ENCODE results near the gene VTN. TPM values are rescaled to one million over a fixed set of nuclear protein-coding genes. Genes with fewer than 3 reads are reported as not detected.

The VTN gene
- total and polyA plus RNA-seq, 7 experiments from 2014 or later = 0.08 to 0.65 (median 0.19) TPM; not detected in 4

- ChIA-PET POLR2A (no interaction called here), CTCF (no interaction called here)
- no peaks in the 10 kb centered on the region for H3K27me3 Mint-ChIP-seq
- H3K4me1 Mint-ChIP-seq = peaks cover 0 to 4% (median 3%) of the 10 kb centered on the region in 7 donors
- intact Hi-C loops (cut with micrococcal nuclease) = no loop called here
- no peak for ATAC-seq
- no peak overlapping the region for H3K27ac Mint-ChIP-seq
- H3K4me3 ChIP-seq (ENCODE audit: low read length) = no peak overlapping the region
- H3K27me3 ChIP-seq (ENCODE audit: control insufficient read depth in 2 of 2, insufficient read depth in 2 of 2, low read length in 2 of 2) = no peaks in the 10 kb centered on the region
- no peaks in the 10 kb centered on the region for H3K9me3 ChIP-seq (ENCODE audit: control insufficient read depth in 2 of 3, low read length in 3 of 3)
- peaks cover 4 to 81% (median 4%) of the 10 kb centered on the region in 3 experiments for H3K36me3 ChIP-seq (ENCODE audit: control insufficient read depth in 2 of 3, insufficient read depth in 3 of 3, low read length in 3 of 3)
- no peaks in the 10 kb centered on the region for H3K4me1 ChIP-seq (ENCODE audit: control insufficient read depth in 2 of 2, insufficient read depth in 2 of 2, low read length in 2 of 2)
- no peak for DNase-seq
- no peak overlapping the region for H3K4me3 Mint-ChIP-seq
- H3K9me3 Mint-ChIP-seq = peaks cover 0 to 1% (median 0%) of the 10 kb centered on the region in 11 donors
- peaks cover 12 to 39% (median 27%) of the 10 kb centered on the region in 5 donors for H3K36me3 Mint-ChIP-seq
- no peak overlapping the region for H3K27ac ChIP-seq (ENCODE audit: low read depth, low read length)
Observed at GRCh38 chr17:28392491-28392890, 22.4 kb upstream of the VTN start.

GRCh38 chr17:28391401-28391800 lies 21.3 kb upstream of the VTN start:
- H3K36me3 ChIP-seq (ENCODE audit: control insufficient read depth in 2 of 3, insufficient read depth in 3 of 3, low read length in 3 of 3) = peaks cover 4 to 71% (median 4%) of the 10 kb centered on the region in 3 experiments
- CTCF ChIA-PET = interaction anchor here (0.7 kb wide), 1 partner anchor 10 kb away, joined by 3 read pairs; no protein-coding TSS in a partner anchor

GRCh38 chr17:28390984-28391383 lies 20.9 kb upstream of the VTN start:
- Mint-ChIP-seq H3K4me1 (peaks cover 0 to 11% (median 5%) of the 10 kb centered on the region in 7 donors), H3K4me3 (no peak overlapping the region), H3K36me3 (peaks cover 12 to 41% (median 28%) of the 10 kb centered on the region in 5 donors), H3K27me3 (no peaks in the 10 kb centered on the region), H3K9me3 (no peaks in the 10 kb centered on the region), H3K27ac (peak overlapping the region in 1 of 9 donors; percentile 8)
- ChIA-PET POLR2A (interaction anchor here (0.8 kb wide), 1 partner anchor 34 kb away, joined by 3 read pairs; the partner anchor contains the start of gene POLDIP2), CTCF (no interaction called here)
- Histone ChIP-seq H3K36me3 (ENCODE audit: control insufficient read depth in 2 of 3, insufficient read depth in 3 of 3, low read length in 3 of 3) (peaks cover 4 to 67% (median 4%) of the 10 kb centered on the region in 3 experiments), H3K27ac (ENCODE audit: low read depth, low read length) (no peak overlapping the region), H3K4me1 (ENCODE audit: control insufficient read depth in 2 of 2, insufficient read depth in 2 of 2, low read length in 2 of 2) (peaks cover 0 to 2% of the 10 kb centered on the region in 2 donors), H3K4me3 (ENCODE audit: low read length) (no peak overlapping the region), H3K27me3 (ENCODE audit: control insufficient read depth in 2 of 2, insufficient read depth in 2 of 2, low read length in 2 of 2) (no peaks in the 10 kb centered on the region), H3K9me3 (ENCODE audit: control insufficient read depth in 2 of 3, low read length in 3 of 3) (no peaks in the 10 kb centered on the region)
- DNase-seq (no peak), ATAC-seq (no peak)
- intact Hi-C loops (cut with micrococcal nuclease) = no loop called here

More at GRCh38 chr17:28391401-28391800, 21.3 kb upstream of the VTN start:
- H3K4me1 Mint-ChIP-seq = peaks cover 0 to 6% (median 4%) of the 10 kb centered on the region in 7 donors
- H3K27ac ChIP-seq (ENCODE audit: low read depth, low read length) = no peak overlapping the region
- peak overlapping the region in 2 of 9 donors; percentile 13 to 19 for H3K27ac Mint-ChIP-seq
- DNase-seq = no peak
- no peaks in the 10 kb centered on the region for H3K4me1 ChIP-seq (ENCODE audit: control insufficient read depth in 2 of 2, insufficient read depth in 2 of 2, low read length in 2 of 2)
- intact Hi-C loops (cut with micrococcal nuclease) = no loop called here
- ATAC-seq = no peak
- POLR2A ChIA-PET = interaction anchor here (0.8 kb wide), 1 partner anchor 34 kb away, joined by 3 read pairs; the partner anchor contains the start of gene POLDIP2
- peaks cover 12 to 41% (median 28%) of the 10 kb centered on the region in 5 donors for H3K36me3 Mint-ChIP-seq
- H3K27me3 ChIP-seq (ENCODE audit: control insufficient read depth in 2 of 2, insufficient read depth in 2 of 2, low read length in 2 of 2) = no peaks in the 10 kb centered on the region
- no peaks in the 10 kb centered on the region for H3K9me3 ChIP-seq (ENCODE audit: control insufficient read depth in 2 of 3, low read length in 3 of 3)
- no peaks in the 10 kb centered on the region for H3K27me3 Mint-ChIP-seq
- no peak overlapping the region for H3K4me3 ChIP-seq (ENCODE audit: low read length)
- no peak overlapping the region for H3K4me3 Mint-ChIP-seq
- no peaks in the 10 kb centered on the region for H3K9me3 Mint-ChIP-seq

- POLR2A ChIA-PET = interaction anchor here (0.8 kb wide), 1 partner anchor 33 kb away, joined by 3 read pairs; the partner anchor contains the start of gene POLDIP2
- Histone ChIP-seq H3K4me3 (ENCODE audit: low read length) (no peak overlapping the region), H3K27me3 (ENCODE audit: control insufficient read depth in 2 of 2, insufficient read depth in 2 of 2, low read length in 2 of 2) (no peaks in the 10 kb centered on the region), H3K27ac (ENCODE audit: low read depth, low read length) (no peak overlapping the region), H3K36me3 (ENCODE audit: control insufficient read depth in 2 of 3, insufficient read depth in 3 of 3, low read length in 3 of 3) (peaks cover 4 to 63% (median 4%) of the 10 kb centered on the region in 3 experiments), H3K4me1 (ENCODE audit: control insufficient read depth in 2 of 2, insufficient read depth in 2 of 2, low read length in 2 of 2) (peaks cover 0 to 6% of the 10 kb centered on the region in 2 donors), H3K9me3 (ENCODE audit: control insufficient read depth in 2 of 3, low read length in 3 of 3) (no peaks in the 10 kb centered on the region)
- Mint-ChIP-seq H3K9me3 (no peaks in the 10 kb centered on the region), H3K27me3 (no peaks in the 10 kb centered on the region), H3K36me3 (peaks cover 12 to 41% (median 26%) of the 10 kb centered on the region in 5 donors), H3K27ac (no peak overlapping the region), H3K4me3 (no peak overlapping the region), H3K4me1 (peaks cover 0 to 15% (median 7%) of the 10 kb centered on the region in 7 donors)
- DNase-seq (no peak), ATAC-seq (no peak)
- intact Hi-C loops (cut with micrococcal nuclease) = no loop called here
- CTCF ChIA-PET = no interaction called here
Observed at GRCh38 chr17:28390563-28390962, 20.5 kb upstream of the VTN start.

- H3K4me3 ChIP-seq (ENCODE audit: low read length) = no peak overlapping the region
- H3K4me3 Mint-ChIP-seq = no peak overlapping the region
- CTCF ChIA-PET = no interaction called here
- H3K9me3 ChIP-seq (ENCODE audit: control insufficient read depth in 2 of 3, low read length in 3 of 3) = no peaks in the 10 kb centered on the region
- H3K4me1 ChIP-seq (ENCODE audit: control insufficient read depth in 2 of 2, insufficient read depth in 2 of 2, low read length in 2 of 2) = peaks cover 0 to 10% of the 10 kb centered on the region in 2 donors
- peaks cover 12 to 37% (median 29%) of the 10 kb centered on the region in 5 donors for H3K36me3 Mint-ChIP-seq
- H3K27me3 Mint-ChIP-seq = no peaks in the 10 kb centered on the region
- H3K27ac ChIP-seq (ENCODE audit: low read depth, low read length) = no peak overlapping the region
- POLR2A ChIA-PET = no interaction called here
- intact Hi-C loops (cut with micrococcal nuclease) = no loop called here
- DNase-seq (no peak), ATAC-seq (no peak)
- H3K36me3 ChIP-seq (ENCODE audit: control insufficient read depth in 2 of 3, insufficient read depth in 3 of 3, low read length in 3 of 3) = peaks cover 4 to 59% (median 4%) of the 10 kb centered on the region in 3 experiments
- no peaks in the 10 kb centered on the region for H3K27me3 ChIP-seq (ENCODE audit: control insufficient read depth in 2 of 2, insufficient read depth in 2 of 2, low read length in 2 of 2)
- no peaks in the 10 kb centered on the region for H3K9me3 Mint-ChIP-seq
- H3K27ac Mint-ChIP-seq = peak overlapping the region in 1 of 9 donors; percentile 17
- H3K4me1 Mint-ChIP-seq = peaks cover 0 to 19% (median 11%) of the 10 kb centered on the region in 7 donors
Observed at GRCh38 chr17:28390141-28390540, 20.0 kb upstream of the VTN start.

- Histone ChIP-seq H3K4me3 (ENCODE audit: low read length) (no peak overlapping the region), H3K9me3 (ENCODE audit: control insufficient read depth in 2 of 3, low read length in 3 of 3) (no peaks in the 10 kb centered on the region), H3K4me1 (ENCODE audit: control insufficient read depth in 2 of 2, insufficient read depth in 2 of 2, low read length in 2 of 2) (peaks cover 6 to 10% of the 10 kb centered on the region in 2 donors), H3K27ac (ENCODE audit: low read depth, low read length) (no peak overlapping the region), H3K27me3 (ENCODE audit: control insufficient read depth in 2 of 2, insufficient read depth in 2 of 2, low read length in 2 of 2) (no peaks in the 10 kb centered on the region), H3K36me3 (ENCODE audit: control insufficient read depth in 2 of 3, insufficient read depth in 3 of 3, low read length in 3 of 3) (peaks cover 4 to 57% (median 4%) of the 10 kb centered on the region in 3 experiments)
- Mint-ChIP-seq H3K27me3 (no peaks in the 10 kb centered on the region), H3K9me3 (no peaks in the 10 kb centered on the region), H3K27ac (no peak overlapping the region), H3K4me1 (peaks cover 8 to 31% (median 22%) of the 10 kb centered on the region in 7 donors), H3K36me3 (peaks cover 8 to 27% (median 25%) of the 10 kb centered on the region in 5 donors), H3K4me3 (no peak overlapping the region)
- DNase-seq = no peak
- intact Hi-C loops (cut with micrococcal nuclease) = no loop called here
- CTCF ChIA-PET = no interaction called here
- POLR2A ChIA-PET = no interaction called here
- no peak for ATAC-seq
Observed at GRCh38 chr17:28388106-28388505, 18.0 kb upstream of the VTN start.

GRCh38 chr17:28386391-28386790 lies 16.3 kb upstream of the VTN start:
- ChIA-PET CTCF (no interaction called here), POLR2A (interaction anchor here (1.0 to 1.1 kb wide), 3 partner anchors 8 to 29 kb away, joined by 3 read pairs; partner anchors contain the start of gene POLDIP2)
- DNase-seq (no peak), ATAC-seq (no peak)
- intact Hi-C loops (cut with micrococcal nuclease) = no loop called here
- H3K27me3 ChIP-seq (ENCODE audit: control insufficient read depth in 2 of 2, insufficient read depth in 2 of 2, low read length in 2 of 2) = no peaks in the 10 kb centered on the region
- peaks cover 6 to 14% of the 10 kb centered on the region in 2 donors for H3K4me1 ChIP-seq (ENCODE audit: control insufficient read depth in 2 of 2, insufficient read depth in 2 of 2, low read length in 2 of 2)
- Mint-ChIP-seq H3K27me3 (peaks cover 0 to 8% (median 6%) of the 10 kb centered on the region in 5 donors), H3K27ac (no peak overlapping the region), H3K36me3 (peaks cover 8 to 32% (median 24%) of the 10 kb centered on the region in 5 donors), H3K9me3 (no peaks in the 10 kb centered on the region), H3K4me3 (peak overlapping the region in 1 of 10 donors; percentile 58), H3K4me1 (peaks cover 8 to 38% (median 33%) of the 10 kb centered on the region in 7 donors)
- no peak overlapping the region for H3K27ac ChIP-seq (ENCODE audit: low read depth, low read length)
- H3K4me3 ChIP-seq (ENCODE audit: low read length) = no peak overlapping the region
- no peaks in the 10 kb centered on the region for H3K9me3 ChIP-seq (ENCODE audit: control insufficient read depth in 2 of 3, low read length in 3 of 3)
- H3K36me3 ChIP-seq (ENCODE audit: control insufficient read depth in 2 of 3, insufficient read depth in 3 of 3, low read length in 3 of 3) = peaks cover 4 to 44% (median 4%) of the 10 kb centered on the region in 3 experiments

Data from naive thymus-derived CD4-positive, alpha-beta T cell (primary cell).